PC-3 (cell line): ENCODE measurements around the gene EXOC2. TPM values are rescaled to one million over a fixed set of nuclear protein-coding genes. Genes with fewer than 3 reads are reported as not detected.

Experiments
- ATAC-seq: fragments of 200-7000 bp; cut with Tn5 transposase; 2 replicates; pipeline ENCODE4 v1.9.1; 2020; ENCODE audit warnings: mild to moderate bottlenecking, moderate library complexity
- BruUV-seq: library from RNA; stranded (reverse); fragments of 400-500 nt; replicated peaks from 2 replicates; lab custom pipeline; 2021; lab: Mats Ljungman, UMichigan
- CTCF ChIA-PET: fragments of 300-600 bp; sonication (Branson Sonifier 250); formaldehyde crosslinking; loops from one replicate; lab custom pipeline; 2022; ENCODE audit warnings: antibody characterized with exemption; lab: Charles Lee
- POLR2A ChIA-PET: fragments of 300-600 bp; sonication (Branson Sonifier 250); formaldehyde crosslinking; loops from one replicate; lab custom pipeline; 2022; ENCODE audit warnings: antibody characterized with exemption; ENCODE audit not compliant: unreplicated experiment; lab: Charles Lee
- DNase-seq: peaks from one replicate; pipeline ENCODE4 v3.0.0-alpha.2; 2015
- H2AFZ ChIP-seq: fragments of 300-600 bp; sonication (generic); 2 replicates; pipeline ENCODE4 v1.6.0; 2016; ENCODE audit warnings: antibody characterized with exemption, low read length
- H3F3A ChIP-seq: fragments of 300-600 bp; sonication (generic); one replicate; pipeline ENCODE4 v1.6.0; 2017; ENCODE audit warnings: antibody characterized with exemption, low read length, control low read depth, mild to moderate bottlenecking; ENCODE audit not compliant: unreplicated experiment
- H3K27ac ChIP-seq: fragments of 300-600 bp; sonication (generic); 2 replicates; pipeline ENCODE4 v1.5.1; 2016; ENCODE audit warnings: mild to moderate bottlenecking, low read length
- H3K27me3 ChIP-seq: fragments of 300-600 bp; sonication (generic); 2 replicates; pipeline ENCODE4 v1.6.1; 2016; ENCODE audit warnings: low read length, mixed read lengths
- H3K36me3 ChIP-seq: fragments of 300-600 bp; sonication (generic); 2 replicates; pipeline ENCODE4 v1.6.1; 2016; ENCODE audit warnings: low read depth, mixed run types, low read length, mixed read lengths
- H3K4me1 ChIP-seq: fragments of 300-600 bp; sonication (generic); 2 replicates; pipeline ENCODE4 v1.5.1; 2016; ENCODE audit warnings: low read length; ENCODE audit not compliant: insufficient read depth
- H3K4me2 ChIP-seq: fragments of 300-600 bp; sonication (generic); 2 replicates; pipeline ENCODE4 v1.6.0; 2016; ENCODE audit warnings: low read length
- H3K4me3 ChIP-seq: fragments of 300-600 bp; sonication (generic); 2 replicates; pipeline ENCODE4 v1.5.1; 2016; ENCODE audit warnings: mild to moderate bottlenecking, low read length, mixed read lengths
- H3K79me2 ChIP-seq: fragments of 300-600 bp; sonication (generic); 2 replicates; pipeline ENCODE4 v1.6.1; 2017; ENCODE audit warnings: low read length, mixed read lengths
- H3K9ac ChIP-seq: fragments of 300-600 bp; sonication (generic); 2 replicates; pipeline ENCODE4 v1.6.0; 2016; ENCODE audit warnings: mild to moderate bottlenecking, low read length
- H3K9me2 ChIP-seq: fragments of 300-600 bp; sonication (generic); replicated peaks from 2 replicates; pipeline ENCODE4 v1.6.1; 2016; ENCODE audit warnings: mixed run types, low read length, mixed read lengths
- H3K9me3 ChIP-seq: fragments of 300-600 bp; sonication (generic); 2 replicates; pipeline ENCODE4 v1.6.1; 2016; ENCODE audit warnings: low read length, mixed read lengths
- H4K20me1 ChIP-seq: fragments of 300-600 bp; sonication (generic); 2 replicates; pipeline ENCODE4 v1.6.1; 2016; ENCODE audit warnings: low read length, mixed read lengths
- EZH2 ChIP-seq: fragments of 300-600 bp; sonication (generic); IDR thresholded peaks from one replicate; pipeline ENCODE4 v1.6.1; 2017; ENCODE audit warnings: antibody characterized with exemption, mild to moderate bottlenecking, low read length; ENCODE audit not compliant: unreplicated experiment
- EZH2phosphoT487 ChIP-seq: fragments of 300-600 bp; sonication (generic); IDR thresholded peaks from 2 replicates; pipeline ENCODE4 v1.6.1; 2018; ENCODE audit warnings: mild to moderate bottlenecking, antibody characterized with exemption, low read length, borderline replicate concordance
- intact Hi-C: fragments of 100-400 bp; cut with micrococcal nuclease; formaldehyde crosslinking; loops from 2 replicates; pipeline ENCODE4 v1.9.0; 2023
- total RNA-seq: library from RNA; depleted of rRNA; stranded (reverse); fragments of >200 nt; gene quantifications from 2 replicates; pipeline ENCODE4 v1.2.3, GENCODE V29; 2014
- TF ChIP-seq, protein P1 (sequence below): fragments of 300-600 bp; sonication (generic); conservative IDR thresholded peaks from 2 replicates; pipeline ENCODE4 v1.5.1; 2017; ENCODE audit warnings: antibody characterized with exemption, low read depth, mild to moderate bottlenecking, low read length

Gene EXOC2
- total RNA-seq, 1 experiment from 2014 or later = 27.7 TPM

DNA sequence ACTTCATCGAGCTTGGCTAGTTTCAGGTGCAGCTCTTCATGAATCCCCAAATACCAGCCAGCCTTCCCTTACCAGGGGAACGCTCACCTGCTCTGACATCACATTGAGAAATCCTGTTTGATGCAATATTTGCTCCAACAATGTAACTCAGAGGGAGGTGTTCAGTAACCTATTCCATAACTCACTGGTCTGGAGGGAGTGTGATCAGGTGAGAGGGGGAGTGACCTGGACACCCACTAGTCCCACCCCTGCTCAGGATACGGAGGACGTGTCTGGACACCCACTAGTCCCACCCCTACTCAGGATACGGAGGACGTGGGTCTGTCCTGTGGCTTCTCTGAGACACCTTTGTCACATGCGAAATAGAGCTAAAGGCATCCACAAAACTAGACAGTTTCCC lies 106.4 kb downstream of the EXOC2 start:
- no peaks in the 10 kb centered on the region for H3K9me2 ChIP-seq
- H4K20me1 ChIP-seq = no peaks in the 10 kb centered on the region
- H3K9ac ChIP-seq = no peak overlapping the region
- H3K27ac ChIP-seq = no peak overlapping the region
- H3K4me1 ChIP-seq = no peaks in the 10 kb centered on the region
- DNase-seq (no peak), ATAC-seq (no peak)
- ChIA-PET CTCF (no interaction called here), POLR2A (no interaction called here)
- peaks cover 8% of the 10 kb centered on the region for H3K36me3 ChIP-seq
- no peaks in the 10 kb centered on the region for H3F3A ChIP-seq
- no peak overlapping the region for H3K4me3 ChIP-seq
- no peak overlapping the region for H3K4me2 ChIP-seq
- no TSS peak for BruUV-seq
- no peak overlapping the region for H2AFZ ChIP-seq
- no peaks in the 10 kb centered on the region for H3K27me3 ChIP-seq
- TF ChIP-seq, protein P1, sequence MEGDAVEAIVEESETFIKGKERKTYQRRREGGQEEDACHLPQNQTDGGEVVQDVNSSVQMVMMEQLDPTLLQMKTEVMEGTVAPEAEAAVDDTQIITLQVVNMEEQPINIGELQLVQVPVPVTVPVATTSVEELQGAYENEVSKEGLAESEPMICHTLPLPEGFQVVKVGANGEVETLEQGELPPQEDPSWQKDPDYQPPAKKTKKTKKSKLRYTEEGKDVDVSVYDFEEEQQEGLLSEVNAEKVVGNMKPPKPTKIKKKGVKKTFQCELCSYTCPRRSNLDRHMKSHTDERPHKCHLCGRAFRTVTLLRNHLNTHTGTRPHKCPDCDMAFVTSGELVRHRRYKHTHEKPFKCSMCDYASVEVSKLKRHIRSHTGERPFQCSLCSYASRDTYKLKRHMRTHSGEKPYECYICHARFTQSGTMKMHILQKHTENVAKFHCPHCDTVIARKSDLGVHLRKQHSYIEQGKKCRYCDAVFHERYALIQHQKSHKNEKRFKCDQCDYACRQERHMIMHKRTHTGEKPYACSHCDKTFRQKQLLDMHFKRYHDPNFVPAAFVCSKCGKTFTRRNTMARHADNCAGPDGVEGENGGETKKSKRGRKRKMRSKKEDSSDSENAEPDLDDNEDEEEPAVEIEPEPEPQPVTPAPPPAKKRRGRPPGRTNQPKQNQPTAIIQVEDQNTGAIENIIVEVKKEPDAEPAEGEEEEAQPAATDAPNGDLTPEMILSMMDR = no peak
- TF ChIP-seq EZH2 (no peak), EZH2phosphoT487 (no peak)
- no peaks in the 10 kb centered on the region for H3K9me3 ChIP-seq
- intact Hi-C loops = no loop called here
- H3K79me2 ChIP-seq = no peaks in the 10 kb centered on the region

DNA sequence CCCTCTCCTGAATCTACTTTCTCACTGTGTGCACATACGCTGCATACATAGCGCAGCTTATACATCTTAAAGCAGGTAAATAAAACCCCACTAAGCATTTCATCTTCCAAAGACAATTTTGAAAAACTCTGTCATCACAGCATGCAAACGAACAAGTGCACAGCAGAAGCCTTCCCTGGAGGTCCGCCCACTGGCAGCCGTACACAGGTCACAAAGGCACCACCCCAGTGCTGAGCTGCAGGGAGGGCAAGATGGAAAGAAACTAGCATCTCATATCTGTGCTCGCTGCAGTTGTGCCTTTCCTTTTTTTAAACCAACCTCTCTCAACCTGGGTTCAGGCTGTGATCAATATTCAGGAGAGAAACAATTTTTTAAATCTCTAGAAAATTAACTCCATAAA lies 109.3 kb downstream of the EXOC2 start:
- no peaks in the 10 kb centered on the region for H4K20me1 ChIP-seq
- ChIA-PET POLR2A (no interaction called here), CTCF (no interaction called here)
- H3K27me3 ChIP-seq = no peaks in the 10 kb centered on the region
- no peak overlapping the region for H3K9ac ChIP-seq
- DNase-seq (no peak), ATAC-seq (no peak)
- H3K9me3 ChIP-seq = no peaks in the 10 kb centered on the region
- no peaks in the 10 kb centered on the region for H3K9me2 ChIP-seq
- no peak overlapping the region for H3K4me2 ChIP-seq
- intact Hi-C loops = no loop called here
- no peaks in the 10 kb centered on the region; the same call in none of the 2 replicates for H3K36me3 ChIP-seq
- BruUV-seq = no TSS peak
- H3F3A ChIP-seq = no peaks in the 10 kb centered on the region
- no peak overlapping the region for H2AFZ ChIP-seq
- no peak overlapping the region for H3K27ac ChIP-seq
- TF ChIP-seq, protein P1 = no peak
- TF ChIP-seq EZH2 = no peak
- no peak for TF ChIP-seq EZH2phosphoT487
- no peaks in the 10 kb centered on the region for H3K79me2 ChIP-seq
- H3K4me3 ChIP-seq = no peak overlapping the region
- H3K4me1 ChIP-seq = no peaks in the 10 kb centered on the region

DNA sequence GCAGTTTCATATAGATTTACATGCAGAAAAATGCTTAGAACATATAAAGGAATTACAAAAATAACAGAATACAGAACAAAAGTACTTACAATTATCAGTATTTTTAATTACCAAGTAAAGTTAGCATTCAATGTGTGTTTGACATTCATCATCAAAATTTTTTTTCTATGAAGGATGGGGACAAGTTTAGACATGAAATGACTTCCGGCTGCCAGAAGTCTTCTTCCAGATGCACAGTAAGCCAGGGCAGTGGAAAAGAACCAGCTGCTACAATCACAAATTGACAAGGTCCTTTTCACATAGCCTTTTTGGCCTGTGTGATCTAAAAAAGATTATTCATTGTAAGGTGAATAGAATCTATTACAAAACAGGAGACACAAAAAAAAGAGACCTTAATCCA lies 109.8 kb downstream of the EXOC2 start:
- TF ChIP-seq, protein P1 = no peak
- TF ChIP-seq EZH2phosphoT487 (no peak), EZH2 (no peak)
- no peaks in the 10 kb centered on the region for H3K4me1 ChIP-seq
- H3K9me3 ChIP-seq = no peaks in the 10 kb centered on the region
- H3K4me3 ChIP-seq = no peak overlapping the region
- DNase-seq (no peak), ATAC-seq (no peak)
- H3K27me3 ChIP-seq = no peaks in the 10 kb centered on the region
- ChIA-PET CTCF (interaction anchor here (0.5 kb wide), 1 partner anchor 160 kb away, joined by 4 read pairs; no protein-coding TSS in a partner anchor), POLR2A (no interaction called here)
- no peak overlapping the region for H2AFZ ChIP-seq
- no peaks in the 10 kb centered on the region for H3K9me2 ChIP-seq
- no peaks in the 10 kb centered on the region for H4K20me1 ChIP-seq
- H3K36me3 ChIP-seq = no peaks in the 10 kb centered on the region; the same call in 1 of the 2 replicates
- intact Hi-C loops = no loop called here
- no peak overlapping the region for H3K9ac ChIP-seq
- no peaks in the 10 kb centered on the region for H3K79me2 ChIP-seq
- H3K4me2 ChIP-seq = no peak overlapping the region
- H3F3A ChIP-seq = no peaks in the 10 kb centered on the region
- no peak overlapping the region for H3K27ac ChIP-seq
- BruUV-seq = no TSS peak
